ENCODE results near the gene RAB37. TPM values are rescaled to one million over a fixed set of nuclear protein-coding genes. Genes with fewer than 3 reads are reported as not detected.

Gene RAB37
- total and polyA plus RNA-seq, 2 of the 13 experiments (the other 11 are each of a cell fraction or from before 2014, with no cell fraction given): 0.91 to 3.7 TPM

DNA sequence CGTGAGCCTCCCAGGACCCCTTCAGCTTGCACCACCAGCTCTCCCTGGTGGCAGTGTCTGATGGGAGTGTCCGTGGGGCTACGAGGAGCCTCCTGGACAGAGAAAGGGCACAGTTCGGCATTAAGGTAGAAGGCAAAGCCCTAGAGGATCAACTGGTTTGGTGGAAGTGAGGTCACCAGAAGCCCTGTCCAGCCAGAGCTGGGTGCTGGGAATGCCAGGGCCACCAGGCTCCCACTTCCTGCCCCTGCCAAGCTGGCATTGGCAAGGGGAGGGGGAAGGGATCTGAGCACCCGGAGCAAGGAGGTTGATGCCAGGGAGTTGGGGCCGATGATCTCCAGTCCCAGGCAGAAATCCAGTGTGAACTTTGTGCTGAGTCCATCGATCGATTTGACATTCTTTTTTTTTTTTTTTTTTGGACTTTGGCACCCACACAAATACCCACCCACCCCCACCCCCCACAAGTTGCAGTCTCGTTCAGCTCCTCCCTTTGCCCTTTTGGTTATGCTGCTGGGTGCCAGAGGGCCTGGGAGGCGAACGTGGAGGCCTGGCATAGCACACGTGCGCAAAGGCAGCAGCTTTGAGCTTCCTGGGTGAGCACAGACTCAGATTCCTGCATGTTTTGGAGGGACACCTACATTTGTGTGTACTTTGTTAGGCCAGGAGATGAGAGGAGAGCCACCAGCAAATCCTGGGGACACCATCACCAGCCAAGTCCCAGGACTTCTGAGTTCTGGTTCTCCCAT lies 13.4 kb downstream of the RAB37 start (continued):
- peak; percentile 100 for TF ChIP-seq HIC2 (CRISPR knock-in tag; IDR thresholded peaks at IDR 0.05; ENCODE audit: low read depth)
- TF ChIP-seq KLF13 (CRISPR knock-in tag; IDR thresholded peaks at IDR 0.05): no peak
- TF ChIP-seq MYC (CRISPR knock-in tag; IDR thresholded peaks at IDR 0.05; ENCODE audit: borderline replicate concordance): peak; percentile 95
- TF ChIP-seq ZNF446 (CRISPR knock-in tag; IDR thresholded peaks at IDR 0.05): peak; percentile 33
- no peak for TF ChIP-seq CHD4 (IDR thresholded peaks at IDR 0.05; ENCODE audit: borderline replicate concordance, low read length)
- TF ChIP-seq, protein P1, sequence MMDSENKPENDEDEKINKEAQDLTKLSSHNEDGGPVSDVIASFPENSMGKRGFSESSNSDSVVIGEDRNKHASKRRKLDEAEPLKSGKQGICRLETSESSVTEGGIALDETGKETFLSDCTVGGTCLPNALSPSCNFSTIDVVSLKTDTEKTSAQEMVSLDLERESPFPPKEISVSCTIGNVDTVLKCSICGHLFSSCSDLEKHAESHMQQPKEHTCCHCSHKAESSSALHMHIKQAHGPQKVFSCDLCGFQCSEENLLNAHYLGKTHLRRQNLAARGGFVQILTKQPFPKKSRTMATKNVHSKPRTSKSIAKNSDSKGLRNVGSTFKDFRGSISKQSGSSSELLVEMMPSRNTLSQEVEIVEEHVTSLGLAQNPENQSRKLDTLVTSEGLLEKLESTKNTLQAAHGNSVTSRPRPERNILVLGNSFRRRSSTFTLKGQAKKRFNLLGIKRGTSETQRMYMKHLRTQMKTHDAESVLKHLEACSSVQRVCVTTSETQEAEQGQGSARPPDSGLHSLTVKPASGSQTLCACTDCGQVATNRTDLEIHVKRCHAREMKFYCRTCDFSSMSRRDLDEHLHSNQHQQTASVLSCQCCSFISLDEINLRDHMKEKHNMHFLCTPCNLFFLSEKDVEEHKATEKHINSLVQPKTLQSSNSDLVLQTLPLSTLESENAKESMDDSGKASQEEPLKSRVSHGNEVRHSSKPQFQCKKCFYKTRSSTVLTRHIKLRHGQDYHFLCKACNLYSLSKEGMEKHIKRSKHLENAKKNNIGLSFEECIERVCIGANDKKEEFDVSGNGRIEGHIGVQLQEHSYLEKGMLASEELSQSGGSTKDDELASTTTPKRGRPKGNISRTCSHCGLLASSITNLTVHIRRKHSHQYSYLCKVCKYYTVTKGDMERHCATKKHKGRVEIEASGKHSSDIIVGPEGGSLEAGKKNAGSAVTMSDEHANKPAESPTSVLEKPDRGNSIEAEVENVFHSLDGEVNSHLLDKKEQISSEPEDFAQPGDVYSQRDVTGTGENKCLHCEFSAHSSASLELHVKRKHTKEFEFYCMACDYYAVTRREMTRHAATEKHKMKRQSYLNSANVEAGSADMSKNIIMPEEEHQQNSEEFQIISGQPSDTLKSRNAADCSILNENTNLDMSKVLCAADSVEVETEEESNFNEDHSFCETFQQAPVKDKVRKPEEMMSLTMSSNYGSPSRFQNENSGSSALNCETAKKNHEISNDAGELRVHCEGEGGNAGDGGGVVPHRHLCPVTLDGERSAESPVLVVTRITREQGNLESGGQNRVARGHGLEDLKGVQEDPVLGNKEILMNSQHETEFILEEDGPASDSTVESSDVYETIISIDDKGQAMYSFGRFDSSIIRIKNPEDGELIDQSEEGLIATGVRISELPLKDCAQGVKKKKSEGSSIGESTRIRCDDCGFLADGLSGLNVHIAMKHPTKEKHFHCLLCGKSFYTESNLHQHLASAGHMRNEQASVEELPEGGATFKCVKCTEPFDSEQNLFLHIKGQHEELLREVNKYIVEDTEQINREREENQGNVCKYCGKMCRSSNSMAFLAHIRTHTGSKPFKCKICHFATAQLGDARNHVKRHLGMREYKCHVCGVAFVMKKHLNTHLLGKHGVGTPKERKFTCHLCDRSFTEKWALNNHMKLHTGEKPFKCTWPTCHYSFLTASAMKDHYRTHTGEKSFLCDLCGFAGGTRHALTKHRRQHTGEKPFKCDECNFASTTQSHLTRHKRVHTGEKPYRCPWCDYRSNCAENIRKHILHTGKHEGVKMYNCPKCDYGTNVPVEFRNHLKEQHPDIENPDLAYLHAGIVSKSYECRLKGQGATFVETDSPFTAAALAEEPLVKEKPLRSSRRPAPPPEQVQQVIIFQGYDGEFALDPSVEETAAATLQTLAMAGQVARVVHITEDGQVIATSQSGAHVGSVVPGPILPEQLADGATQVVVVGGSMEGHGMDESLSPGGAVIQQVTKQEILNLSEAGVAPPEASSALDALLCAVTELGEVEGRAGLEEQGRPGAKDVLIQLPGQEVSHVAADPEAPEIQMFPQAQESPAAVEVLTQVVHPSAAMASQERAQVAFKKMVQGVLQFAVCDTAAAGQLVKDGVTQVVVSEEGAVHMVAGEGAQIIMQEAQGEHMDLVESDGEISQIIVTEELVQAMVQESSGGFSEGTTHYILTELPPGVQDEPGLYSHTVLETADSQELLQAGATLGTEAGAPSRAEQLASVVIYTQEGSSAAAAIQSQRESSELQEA (CRISPR knock-in tag; IDR thresholded peaks at IDR 0.05; ENCODE audit: not compliant biosample characterization): no peak
- no peak for TF ChIP-seq PHB2 (IDR thresholded peaks at IDR 0.05; ENCODE audit: partially characterized antibody)
- no peak for TF ChIP-seq CENPBD1 (CRISPR knock-in tag; IDR thresholded peaks at IDR 0.05; ENCODE audit: borderline replicate concordance, low read depth)
- no peak for TF ChIP-seq U2AF2 (IDR thresholded peaks at IDR 0.05; ENCODE audit: low read depth, low read length)
- TF ChIP-seq ZNF569 (CRISPR knock-in tag; IDR thresholded peaks at IDR 0.05; ENCODE audit: borderline replicate concordance): no peak
- 0 out of 2 replicates have a peak, but pooled peaks have one; percentile 17 for TF ChIP-seq ARHGAP35 (CRISPR knock-in tag; IDR thresholded peaks at IDR 0.05; ENCODE audit: borderline replicate concordance)
- peak; percentile 96 for TF ChIP-seq SAP130 (CRISPR knock-in tag; IDR thresholded peaks at IDR 0.05; ENCODE audit: low read depth)
- TF ChIP-seq PRMT3 (CRISPR knock-in tag; IDR thresholded peaks at IDR 0.05; ENCODE audit: borderline replicate concordance, low read depth): no peak
- TF ChIP-seq DR1 (CRISPR knock-in tag; IDR thresholded peaks at IDR 0.05): no peak; the same call in 1 of the 2 replicates
- TF ChIP-seq AKAP8 (CRISPR knock-in tag; IDR thresholded peaks at IDR 0.05): peak; percentile 88; the same call in 1 of the 2 replicates
- TF ChIP-seq REL (CRISPR knock-in tag; conservative IDR thresholded peaks at IDR 0.05): no peak
- TF ChIP-seq MIER2 (CRISPR knock-in tag; IDR thresholded peaks at IDR 0.05): peak; percentile 33; the same call in 1 of the 2 replicates
- TF ChIP-seq ZNF781 (CRISPR knock-in tag; IDR thresholded peaks at IDR 0.05; ENCODE audit: borderline replicate concordance, not compliant biosample characterization): peak; percentile 72
- peak; percentile 71 for TF ChIP-seq ZNF12 (CRISPR knock-in tag; IDR thresholded peaks at IDR 0.05)

All from HepG2 (cell line).